K562 (cell line): Measurements from ENCODE around the gene LPAR3.

Experiments
- EHMT2 ChIP-seq: fragments of 450-650 bp; IDR thresholded peaks from 2 replicates; pipeline ENCODE4 v1.6.1; 2018; ENCODE audit warnings: antibody characterized with exemption
- HMGXB4 ChIP-seq: sonication (generic); formaldehyde crosslinking; IDR thresholded peaks from 2 replicates; pipeline ENCODE4 v1.8.1; 2023; ENCODE audit warnings: mild to moderate bottlenecking, missing genetic modification reagents
- JUND ChIP-seq, 2 experiments: IDR thresholded peaks; 2 replicates in 1 of 2; 3 replicates in 1 of 2; pipeline ENCODE4 v1.6.1; 2011; ENCODE audit warnings: borderline replicate concordance in 2 of 2, low read depth in 2 of 2, low read length in 2 of 2, improper control_type of control experiment in 1 of 2, missing biosample characterization in 1 of 2, missing genetic modification characterization in 1 of 2, missing genetic modification reagents in 1 of 2
- KDM5B ChIP-seq: fragments of 200-600 bp; sonication (generic); IDR thresholded peaks from 2 replicates; pipeline ENCODE4 v1.6.1; 2012; ENCODE audit warnings: low read depth, mild to moderate bottlenecking, moderate library complexity, low read length, control low read depth, inconsistent platforms; ENCODE audit not compliant: insufficient replicate concordance
- KLF13 ChIP-seq: fragments of 450-650 bp; IDR thresholded peaks from 2 replicates; pipeline ENCODE4 v1.6.1; 2016; ENCODE audit warnings: missing genetic modification characterization, low read depth, mild to moderate bottlenecking, missing compliant biosample characterization, moderate library complexity, borderline replicate concordance
- MXI1 ChIP-seq: IDR thresholded peaks from 2 replicates; pipeline ENCODE4 v1.6.1; 2011; ENCODE audit warnings: low read depth, mild to moderate bottlenecking, improper control_type of control experiment, low read length
- SMC3 ChIP-seq: conservative IDR thresholded peaks from 2 replicates; pipeline ENCODE4 v1.6.1; 2011; ENCODE audit warnings: low read depth, low read length, improper control_type of control experiment; ENCODE audit not compliant: insufficient read depth
- TCF7 ChIP-seq: sonication (generic); IDR thresholded peaks from 2 replicates; pipeline ENCODE4 v1.6.1; 2016; ENCODE audit warnings: antibody characterized with exemption, borderline replicate concordance
- ZBTB1 ChIP-seq: sonication (generic); formaldehyde crosslinking; IDR thresholded peaks from 2 replicates; pipeline ENCODE4 v1.8.1; 2023; ENCODE audit warnings: missing genetic modification reagents, low read depth, mild to moderate bottlenecking, borderline replicate concordance
- ZBTB40 ChIP-seq, 2 experiments: fragments of 450-650 bp in 1 of 2; sonication (generic) in 1 of 2; formaldehyde crosslinking in 1 of 2; IDR thresholded peaks; 2 replicates each; pipeline versions ENCODE4 v1.7.1 to v1.9.0; 2016 to 2022; ENCODE audit warnings: inconsistent platforms in 1 of 2, mild to moderate bottlenecking in 1 of 2, missing genetic modification reagents in 1 of 2
- TF ChIP-seq, protein P1 (sequence below): sonication (generic); formaldehyde crosslinking; IDR thresholded peaks from 2 replicates; pipeline ENCODE4 v1.5.0; 2020; ENCODE audit warnings: missing genetic modification reagents
- TF ChIP-seq, protein P2 (sequence below), 2 experiments: fragments of 450-650 bp; IDR thresholded peaks; 2 replicates each; pipeline ENCODE4 v1.6.1; 2016
- TF ChIP-seq, protein P3 (sequence below), 3 experiments: IDR thresholded peaks in 2 of 3; conservative IDR thresholded peaks in 1 of 3; 2 replicates each; pipeline ENCODE4 v1.5.1; 2011 to 2012; ENCODE audit warnings: low read length in 3 of 3, mild to moderate bottlenecking in 3 of 3, control low read depth in 2 of 3, improper control_type of control experiment in 1 of 3, inconsistent platforms in 1 of 3, low read depth in 1 of 3, mixed read lengths in 1 of 3, moderate library complexity in 1 of 3; ENCODE audit not compliant: insufficient read depth in 2 of 3

GRCh38 chr1:84940481-84940880 is 47.5 kb upstream of the LPAR3 start:
- TF ChIP-seq ZBTB1 (CRISPR knock-in tag) (no peak), JUND (IDR thresholded peaks at IDR 0.05; ENCODE audit: borderline replicate concordance, low read depth, low read length) (no peak), JUND (tag; IDR thresholded peaks at IDR 0.05; ENCODE audit: borderline replicate concordance, low read depth, low read length) (no peak), TCF7 (no peak), KDM5B (no peak), ZBTB40 (IDR thresholded peaks at IDR 0.05) (no peak), ZBTB40 (CRISPR knock-in tag; IDR thresholded peaks at IDR 0.05) (no peak), KLF13 (no peak), HMGXB4 (CRISPR knock-in tag) (no peak), SMC3 (no peak), MXI1 (no peak), EHMT2 (no peak)
- TF ChIP-seq, protein P1, sequence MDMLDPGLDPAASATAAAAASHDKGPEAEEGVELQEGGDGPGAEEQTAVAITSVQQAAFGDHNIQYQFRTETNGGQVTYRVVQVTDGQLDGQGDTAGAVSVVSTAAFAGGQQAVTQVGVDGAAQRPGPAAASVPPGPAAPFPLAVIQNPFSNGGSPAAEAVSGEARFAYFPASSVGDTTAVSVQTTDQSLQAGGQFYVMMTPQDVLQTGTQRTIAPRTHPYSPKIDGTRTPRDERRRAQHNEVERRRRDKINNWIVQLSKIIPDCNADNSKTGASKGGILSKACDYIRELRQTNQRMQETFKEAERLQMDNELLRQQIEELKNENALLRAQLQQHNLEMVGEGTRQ (CRISPR knock-in tag), result no peak
- TF ChIP-seq, protein P2, sequence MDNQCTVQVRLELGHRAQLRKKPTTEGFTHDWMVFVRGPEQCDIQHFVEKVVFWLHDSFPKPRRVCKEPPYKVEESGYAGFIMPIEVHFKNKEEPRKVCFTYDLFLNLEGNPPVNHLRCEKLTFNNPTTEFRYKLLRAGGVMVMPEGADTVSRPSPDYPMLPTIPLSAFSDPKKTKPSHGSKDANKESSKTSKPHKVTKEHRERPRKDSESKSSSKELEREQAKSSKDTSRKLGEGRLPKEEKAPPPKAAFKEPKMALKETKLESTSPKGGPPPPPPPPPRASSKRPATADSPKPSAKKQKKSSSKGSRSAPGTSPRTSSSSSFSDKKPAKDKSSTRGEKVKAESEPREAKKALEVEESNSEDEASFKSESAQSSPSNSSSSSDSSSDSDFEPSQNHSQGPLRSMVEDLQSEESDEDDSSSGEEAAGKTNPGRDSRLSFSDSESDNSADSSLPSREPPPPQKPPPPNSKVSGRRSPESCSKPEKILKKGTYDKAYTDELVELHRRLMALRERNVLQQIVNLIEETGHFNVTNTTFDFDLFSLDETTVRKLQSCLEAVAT (IDR thresholded peaks at IDR 0.05), result no peak
- TF ChIP-seq, protein P3, sequence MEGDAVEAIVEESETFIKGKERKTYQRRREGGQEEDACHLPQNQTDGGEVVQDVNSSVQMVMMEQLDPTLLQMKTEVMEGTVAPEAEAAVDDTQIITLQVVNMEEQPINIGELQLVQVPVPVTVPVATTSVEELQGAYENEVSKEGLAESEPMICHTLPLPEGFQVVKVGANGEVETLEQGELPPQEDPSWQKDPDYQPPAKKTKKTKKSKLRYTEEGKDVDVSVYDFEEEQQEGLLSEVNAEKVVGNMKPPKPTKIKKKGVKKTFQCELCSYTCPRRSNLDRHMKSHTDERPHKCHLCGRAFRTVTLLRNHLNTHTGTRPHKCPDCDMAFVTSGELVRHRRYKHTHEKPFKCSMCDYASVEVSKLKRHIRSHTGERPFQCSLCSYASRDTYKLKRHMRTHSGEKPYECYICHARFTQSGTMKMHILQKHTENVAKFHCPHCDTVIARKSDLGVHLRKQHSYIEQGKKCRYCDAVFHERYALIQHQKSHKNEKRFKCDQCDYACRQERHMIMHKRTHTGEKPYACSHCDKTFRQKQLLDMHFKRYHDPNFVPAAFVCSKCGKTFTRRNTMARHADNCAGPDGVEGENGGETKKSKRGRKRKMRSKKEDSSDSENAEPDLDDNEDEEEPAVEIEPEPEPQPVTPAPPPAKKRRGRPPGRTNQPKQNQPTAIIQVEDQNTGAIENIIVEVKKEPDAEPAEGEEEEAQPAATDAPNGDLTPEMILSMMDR (IDR thresholded peaks at IDR 0.05 in 2 of 3, conservative IDR thresholded peaks at IDR 0.05 in 1 of 3; ENCODE audit: insufficient read depth in 2 of 3, low read depth in 1 of 3, low read length in 3 of 3), result no peak
